GM12878 (cell line): ENCODE measurements around the gene NFKBIB. TPM values are rescaled to one million over a fixed set of nuclear protein-coding genes. Genes with fewer than 3 reads are reported as not detected.

ENCODE experiments used
- BHLHE40 ChIP-seq, 2 experiments: fragments of 450-650 bp in 1 of 2; IDR thresholded peaks; 2 replicates each; pipeline ENCODE4 v1.6.1; 2011 to 2017; ENCODE audit warnings: low read depth in 2 of 2, borderline replicate concordance in 1 of 2, improper control_type of control experiment in 1 of 2, low read length in 1 of 2, mild to moderate bottlenecking in 1 of 2
- E4F1 ChIP-seq: fragments of 450-650 bp; IDR thresholded peaks from 2 replicates; pipeline ENCODE4 v1.6.1; 2018; ENCODE audit warnings: borderline replicate concordance, mild to moderate bottlenecking; ENCODE audit not compliant: partially characterized antibody
- ESRRA ChIP-seq: IDR thresholded peaks from 2 replicates; pipeline ENCODE4 v1.6.1; 2012; ENCODE audit warnings: mild to moderate bottlenecking, low read length, improper control_type of control experiment
- NKRF ChIP-seq: fragments of 450-650 bp; conservative IDR thresholded peaks from 2 replicates; pipeline ENCODE4 v1.6.1; 2017; ENCODE audit warnings: mild to moderate bottlenecking, moderate library complexity
- polyA plus RNA-seq, 11 experiments: library from polyadenylated mRNA; depleted of rRNA in 4 of 11; unstranded in 6 of 11; stranded (reverse) in 5 of 11; fragments of >200 nt; fragmentation: Nextera tagmentation in 4 of 11; fragmentation: Illumina TruSeq in 1 of 11; extraction: Ambion mirVana in 4 of 11; extraction: Trizol in 1 of 11; gene quantifications; 1 replicate in 1 of 11; 2 replicates in 10 of 11; pipeline versions ENCODE4 v1.2.1 to v1.2.3, GENCODE V29; 2011 to 2016; ENCODE audit warnings: inconsistent platforms in 2 of 11, missing spikeins in 2 of 11, low read depth in 1 of 11
- total RNA-seq, 4 experiments: library from RNA; depleted of rRNA in 3 of 4; stranded (reverse); fragments of >200 nt in 3 of 4; fragmentation: Illumina TruSeq in 1 of 4; extraction: Trizol in 1 of 4; gene quantifications; 2 replicates each; pipeline versions ENCODE4 v1.2.1 to v1.2.3, GENCODE V29; 2013 to 2021

NFKBIB gene
- total and polyA plus RNA-seq, 10 of the 15 experiments (the other 5 are each of a cell fraction or from before 2014, with no cell fraction given), result 1.2 to 60.9 (median 31.0) TPM

GRCh38 chr19:38899447-38900201 lies at the start of gene NFKBIB, which contains the start of gene SIRT2 (continued):
- TF ChIP-seq NKRF (peak; percentile 92), BHLHE40 (IDR thresholded peaks at IDR 0.05; ENCODE audit: borderline replicate concordance in 1 of 2, low read depth in 2 of 2, low read length in 1 of 2) (peak; percentile 77 to 92), E4F1 (peak; percentile 84), ESRRA (peak; percentile 40; the same call in 1 of the 2 replicates)
